ENCODE data around the gene TTLL5. TPM values are rescaled to one million over a fixed set of nuclear protein-coding genes. Genes with fewer than 3 reads are reported as not detected.

TTLL5 gene
- total RNA-seq, 2 experiments from 2014 or later, result 23.6 to 28.4 TPM

DNA sequence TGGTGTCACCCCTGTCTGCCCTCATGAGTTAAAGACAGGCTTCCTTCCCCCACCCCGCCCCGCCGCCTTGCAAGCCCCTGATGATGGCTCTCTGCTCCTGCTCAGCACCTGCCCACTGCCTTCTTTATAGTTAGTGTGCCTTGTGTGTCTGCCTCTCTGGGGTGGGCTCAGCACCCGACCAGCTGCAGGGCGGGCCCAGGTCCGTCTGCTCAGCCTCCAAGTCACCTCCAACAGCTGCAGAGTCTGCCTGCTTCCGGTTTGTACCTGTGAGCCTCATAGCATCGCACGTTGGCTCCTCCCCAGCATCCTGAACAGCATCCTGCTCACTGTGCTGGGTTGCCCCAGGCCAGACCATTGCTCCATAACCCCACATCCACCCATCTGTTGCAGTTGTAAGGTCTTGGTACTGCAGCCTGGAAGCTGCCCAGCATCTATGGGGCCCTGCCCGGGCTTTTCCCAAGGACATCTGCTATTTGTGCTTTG, 317.2 kb downstream of the TTLL5 start:
- ChIA-PET CTCF (interaction anchor here (0.7 to 12.0 kb wide), 6 partner anchors 9 to 401 kb away, joined by 3 to 181 read pairs (median 6); no protein-coding TSS in a partner anchor), POLR2A (no interaction called here)
- intact Hi-C loops (cut with micrococcal nuclease), result no loop called here
- peaks cover 36% of the 10 kb centered on the region for H3K4me1 Mint-ChIP-seq (ENCODE audit: low read depth)
- no peak overlapping the region for H3K27ac Mint-ChIP-seq
- H3K9me3 Mint-ChIP-seq, result no peaks in the 10 kb centered on the region
- DNase-seq, result peak; percentile 33
- H3K4me3 Mint-ChIP-seq, result no peak overlapping the region
- H3K36me3 Mint-ChIP-seq, result no peaks in the 10 kb centered on the region
- H3K27me3 Mint-ChIP-seq, result peaks cover 2% of the 10 kb centered on the region

DNA sequence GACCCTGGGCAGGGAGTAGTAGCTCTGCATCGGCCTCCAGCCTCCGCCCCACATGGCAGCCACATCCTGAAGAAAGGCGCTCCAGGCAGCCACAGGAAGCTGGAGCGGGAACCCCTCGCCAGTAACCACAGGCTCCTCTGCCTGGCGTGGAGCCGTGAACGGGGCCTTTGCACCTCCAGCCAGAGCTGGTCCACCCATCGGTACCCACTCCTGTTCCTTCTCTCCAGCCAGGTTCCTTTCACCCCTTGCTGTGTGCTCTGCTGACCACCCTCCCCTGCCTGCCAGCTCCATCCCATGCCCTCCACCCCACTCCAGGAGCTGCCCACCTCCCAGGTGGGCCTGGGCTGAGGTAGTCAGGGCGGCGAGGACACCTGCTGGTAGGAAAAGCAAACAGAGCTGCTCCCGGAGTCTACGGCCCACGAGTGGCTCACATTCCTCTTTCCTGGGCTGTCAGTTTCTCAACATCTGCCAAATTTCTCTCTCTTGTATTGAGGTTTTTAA, 318.1 kb downstream of the TTLL5 start:
- H3K4me1 Mint-ChIP-seq (ENCODE audit: low read depth), result peaks cover 36% of the 10 kb centered on the region
- no peaks in the 10 kb centered on the region for H3K36me3 Mint-ChIP-seq
- peak; percentile 30 for DNase-seq
- H3K4me3 Mint-ChIP-seq, result no peak overlapping the region
- POLR2A ChIA-PET, result no interaction called here
- no peaks in the 10 kb centered on the region for H3K9me3 Mint-ChIP-seq
- CTCF ChIA-PET, result interaction anchor here (0.7 to 12.0 kb wide), 7 partner anchors 9 to 402 kb away, joined by 3 to 181 read pairs (median 5); no protein-coding TSS in a partner anchor
- no peak overlapping the region for H3K27ac Mint-ChIP-seq
- intact Hi-C loops (cut with micrococcal nuclease), result no loop called here
- H3K27me3 Mint-ChIP-seq, result peaks cover 2% of the 10 kb centered on the region

DNA sequence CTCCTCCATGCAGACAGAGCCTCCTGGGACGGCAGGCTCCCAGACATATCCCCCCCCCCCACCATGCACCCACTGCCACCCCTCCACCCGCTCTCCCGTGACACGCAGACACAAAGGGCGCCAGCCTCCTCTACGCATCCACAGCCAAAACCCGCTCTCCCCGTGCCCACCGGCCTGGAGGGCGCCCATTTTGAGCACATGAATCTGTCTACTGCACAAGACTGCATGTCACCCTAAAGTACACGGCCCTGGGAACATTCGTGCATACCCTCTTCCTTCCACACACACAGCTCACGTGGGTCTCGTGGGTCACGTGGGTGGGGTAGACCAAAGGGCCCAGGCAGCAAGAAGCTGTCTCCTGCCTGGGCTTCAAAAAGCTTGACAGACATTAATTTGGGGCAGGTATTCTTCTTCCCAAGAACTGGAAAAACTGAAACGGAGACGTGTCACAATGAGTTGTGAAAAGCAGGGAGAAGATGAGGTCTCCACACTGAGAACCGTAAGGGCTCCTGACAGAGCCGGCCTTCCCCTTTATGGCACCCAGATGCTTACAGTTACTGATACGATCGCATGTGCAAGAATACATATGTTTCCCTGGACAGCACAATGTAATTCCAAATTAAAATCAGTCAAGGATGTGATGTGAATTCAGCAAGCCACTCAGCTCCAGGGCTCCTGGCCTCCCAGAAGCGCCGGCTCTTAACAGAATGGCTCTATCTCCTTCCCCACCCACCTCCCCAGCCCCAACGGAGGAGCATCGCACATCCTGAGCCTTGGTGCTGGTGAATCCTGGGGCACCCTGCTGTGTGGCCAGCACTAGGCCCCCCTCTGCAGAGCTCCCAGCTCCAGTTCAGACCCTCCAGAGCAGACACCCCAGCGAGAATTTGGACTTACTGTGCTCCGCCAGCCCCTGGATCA, 318.9 kb downstream of the TTLL5 start:
- H3K4me1 Mint-ChIP-seq (ENCODE audit: low read depth), result peaks cover 36% of the 10 kb centered on the region
- no peak overlapping the region for H3K27ac Mint-ChIP-seq
- no peak for DNase-seq
- intact Hi-C loops (cut with micrococcal nuclease), result no loop called here
- no peaks in the 10 kb centered on the region for H3K9me3 Mint-ChIP-seq
- CTCF ChIA-PET, result interaction anchor here (1.0 to 12.0 kb wide), 7 partner anchors 10 to 402 kb away, joined by 3 to 181 read pairs (median 5); partner anchors contain the start of gene FLVCR2
- H3K27me3 Mint-ChIP-seq, result peaks cover 2% of the 10 kb centered on the region
- POLR2A ChIA-PET, result no interaction called here
- no peaks in the 10 kb centered on the region for H3K36me3 Mint-ChIP-seq
- no peak overlapping the region for H3K4me3 Mint-ChIP-seq

DNA sequence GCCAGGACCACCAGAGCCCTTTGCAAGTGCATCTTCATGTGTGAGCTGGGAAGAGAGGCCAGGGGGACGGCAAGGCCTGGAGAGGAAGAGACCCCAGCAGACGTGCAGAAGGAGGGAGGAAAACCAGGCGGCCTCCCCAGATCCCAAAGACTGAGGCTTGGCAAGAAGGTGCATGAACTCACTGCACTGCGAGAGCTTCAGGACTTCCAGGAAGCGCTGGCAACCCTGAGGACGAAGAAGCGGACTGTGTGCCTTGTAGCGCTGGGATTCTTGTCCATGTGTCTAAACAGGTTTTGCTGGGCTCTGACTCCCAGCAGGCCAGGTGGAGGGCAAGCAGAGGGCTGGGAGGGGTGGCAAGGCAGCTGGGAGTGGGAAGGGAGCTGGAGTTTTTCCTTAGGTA, 319.8 kb downstream of the TTLL5 start:
- ChIA-PET CTCF (interaction anchor here (0.6 to 12.0 kb wide), 4 partner anchors 41 to 403 kb away, joined by 3 to 181 read pairs (median 70); partner anchors contain the start of gene FLVCR2), POLR2A (no interaction called here)
- peaks cover 2% of the 10 kb centered on the region for H3K27me3 Mint-ChIP-seq
- H3K4me1 Mint-ChIP-seq (ENCODE audit: low read depth), result peaks cover 38% of the 10 kb centered on the region
- no peak for DNase-seq
- H3K27ac Mint-ChIP-seq, result no peak overlapping the region
- H3K4me3 Mint-ChIP-seq, result no peak overlapping the region
- H3K9me3 Mint-ChIP-seq, result no peaks in the 10 kb centered on the region
- no peaks in the 10 kb centered on the region for H3K36me3 Mint-ChIP-seq
- intact Hi-C loops (cut with micrococcal nuclease), result no loop called here

DNA sequence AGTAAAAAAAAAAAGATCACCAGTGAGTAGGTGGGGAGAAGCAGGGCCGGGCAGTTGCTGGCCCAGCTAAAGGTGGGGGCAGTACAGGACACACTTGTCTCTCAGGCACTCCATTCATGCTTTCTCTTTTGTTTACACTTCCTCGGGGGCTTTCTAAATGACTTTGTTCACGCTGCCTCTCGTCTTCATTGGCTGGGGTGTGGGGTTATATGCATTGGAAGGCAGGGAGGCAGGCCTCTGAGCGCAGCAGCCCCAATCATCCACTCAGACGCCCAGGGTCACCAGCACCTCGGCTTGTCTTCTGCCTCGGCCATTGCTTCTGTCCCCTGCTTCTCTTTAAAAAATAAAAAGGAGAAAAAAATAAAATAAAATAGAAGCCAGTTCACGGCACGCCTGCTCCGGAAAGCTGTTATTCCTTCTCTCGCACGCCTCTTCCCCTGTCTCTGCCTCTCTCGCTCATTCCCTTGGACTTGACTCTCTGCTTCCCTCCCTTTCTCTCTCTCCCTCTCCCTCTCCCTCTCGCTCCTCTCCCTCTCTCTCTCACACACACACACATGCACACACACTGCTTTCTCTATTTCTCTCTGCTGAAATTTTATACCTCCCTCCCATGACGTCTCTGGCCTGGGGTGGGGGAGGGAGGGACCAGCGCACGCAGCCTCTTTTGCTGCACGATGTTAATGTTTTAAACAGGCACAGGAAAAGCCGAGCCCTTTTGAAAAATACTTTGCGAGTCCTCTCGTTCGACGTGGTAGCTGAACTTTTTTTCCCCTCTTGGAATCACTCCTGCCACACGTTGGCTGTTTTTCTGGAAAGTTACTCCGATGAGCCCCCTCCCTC, 320.6 kb downstream of the TTLL5 start, which contains the start of gene TGFB3:
Gene TGFB3, minus strand, starts transcription at position 570 of the 840 bp plus-strand sequence. CDS start 1,102 bp downstream, outside the sequence.
- Mint-ChIP-seq H3K4me1 (ENCODE audit: low read depth) (peaks cover 45% of the 10 kb centered on the region), H3K4me3 (peak within 1 kb of the TSS; percentile 72), H3K27me3 (peaks cover 2% of the 10 kb centered on the region), H3K9me3 (no peaks in the 10 kb centered on the region), H3K27ac (peak within 1 kb of the TSS; percentile 68), H3K36me3 (no peaks in the 10 kb centered on the region)
- POLR2A ChIA-PET, result interaction anchor here (1.4 kb wide), 1 partner anchor 321 kb away, joined by 5 read pairs; the partner anchor contains the start of genes ERG28 and TTLL5
- CTCF ChIA-PET, result interaction anchor here (0.6 to 12.0 kb wide), 17 partner anchors 11 to 1334 kb away, joined by 3 to 181 read pairs (median 4); partner anchors contain the start of gene FLVCR2
- DNase-seq, result peak; percentile 67
- intact Hi-C loops (cut with micrococcal nuclease), result loop anchor here (1.0 to 2.0 kb wide), 4 partner anchors 75 to 405 kb away; partner anchors contain the start of gene TTLL5

DNA sequence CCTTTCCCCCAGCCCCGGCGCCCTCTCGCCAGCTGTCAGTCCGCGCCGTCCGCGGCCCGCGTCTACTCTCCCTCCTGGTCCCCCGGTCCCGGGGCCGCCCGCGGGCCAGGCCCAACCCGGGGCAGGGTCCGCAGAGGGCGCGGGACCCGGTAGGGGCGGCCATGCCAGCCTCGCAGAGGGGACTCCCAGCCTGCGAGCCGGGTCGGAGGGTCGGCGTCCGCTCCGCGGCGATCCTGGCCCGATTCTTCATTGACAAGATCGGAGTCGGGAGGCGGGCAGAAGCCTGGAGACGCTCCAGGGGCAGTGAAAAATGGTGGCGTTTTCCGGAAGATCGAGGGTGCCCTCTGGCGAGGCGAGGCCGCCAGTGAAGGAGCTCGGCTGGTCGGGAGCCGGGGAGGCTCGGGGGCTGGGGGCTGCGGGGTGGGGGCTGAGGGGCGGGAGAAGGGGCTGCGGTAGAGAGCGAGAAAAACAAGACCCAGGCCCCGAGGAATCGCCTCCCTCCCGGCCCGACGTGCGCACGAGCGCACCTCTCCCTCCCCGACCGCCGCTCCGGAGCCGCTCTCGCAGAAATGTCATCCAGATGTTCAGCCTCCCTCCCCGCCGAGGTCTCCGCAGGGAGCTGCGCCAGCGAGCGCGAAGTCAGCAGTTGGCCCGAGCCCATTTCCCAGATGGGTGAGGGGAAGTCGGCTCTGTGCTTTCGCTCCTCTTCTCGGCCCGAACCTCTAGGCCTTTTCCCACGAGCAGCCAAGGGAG, 321.4 kb downstream of the TTLL5 start:
- H3K9me3 Mint-ChIP-seq, result no peaks in the 10 kb centered on the region
- no peak overlapping the region for H3K27ac Mint-ChIP-seq
- DNase-seq, result peak; percentile 84
- H3K4me1 Mint-ChIP-seq (ENCODE audit: low read depth), result peaks cover 47% of the 10 kb centered on the region
- ChIA-PET CTCF (interaction anchor here (0.5 to 12.0 kb wide), 28 partner anchors 9 to 406 kb away, joined by 3 to 181 read pairs (median 3); partner anchors contain the start of gene FLVCR2), POLR2A (interaction anchor here (0.8 to 1.4 kb wide), 2 partner anchors 179 to 322 kb away, joined by 3 to 5 read pairs; partner anchors contain the start of genes ERG28 and TTLL5)
- intact Hi-C loops (cut with micrococcal nuclease), result loop anchor here (1.0 to 2.0 kb wide), 4 partner anchors 76 to 406 kb away; partner anchors contain the start of gene TTLL5
- H3K27me3 Mint-ChIP-seq, result peaks cover 2% of the 10 kb centered on the region
- H3K36me3 Mint-ChIP-seq, result no peaks in the 10 kb centered on the region
- peak overlapping the region; percentile 72 for H3K4me3 Mint-ChIP-seq

DNA sequence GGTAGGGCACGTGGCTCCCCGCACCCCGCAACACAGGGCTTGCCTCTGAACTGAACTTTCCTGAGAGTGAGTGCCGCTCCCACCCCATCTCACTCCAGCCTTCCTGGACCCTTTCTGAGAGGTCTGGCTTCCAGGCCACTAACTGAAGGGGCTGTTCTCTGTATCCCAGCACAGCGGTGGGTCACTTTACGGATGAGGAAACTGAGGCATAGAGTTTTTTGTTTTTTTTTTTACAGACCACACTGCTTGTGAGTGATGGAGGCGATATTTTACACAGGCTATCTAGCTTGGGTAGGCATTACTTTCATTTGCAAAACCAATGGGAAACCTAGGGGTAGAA, 321.9 kb downstream of the TTLL5 start:
- peaks cover 2% of the 10 kb centered on the region for H3K27me3 Mint-ChIP-seq
- intact Hi-C loops (cut with micrococcal nuclease), result loop anchor here (2.0 kb wide), 1 partner anchor 406 kb away; no protein-coding TSS in a partner anchor

DNA sequence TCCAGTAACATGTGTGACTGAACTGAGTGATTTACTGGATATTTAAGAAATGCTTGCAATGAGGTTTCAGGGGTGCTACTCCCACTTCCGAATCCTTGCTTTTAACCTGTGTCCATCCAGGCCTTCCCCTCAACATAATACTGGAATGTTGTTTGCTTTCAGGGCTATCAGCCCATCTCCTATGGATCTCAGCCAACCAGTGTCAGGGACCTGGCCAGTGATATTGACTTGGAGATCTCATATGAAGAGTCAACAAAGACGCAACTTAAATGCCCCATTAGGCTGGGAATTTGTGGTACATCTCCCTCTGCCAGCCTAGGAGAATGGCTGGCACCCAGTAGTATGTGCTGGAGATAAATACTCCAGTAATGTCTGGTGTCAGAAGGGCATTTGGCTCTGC, 323.6 kb downstream of the TTLL5 start:
- Mint-ChIP-seq H3K27ac (no peak overlapping the region), H3K4me3 (no peak overlapping the region), H3K9me3 (no peaks in the 10 kb centered on the region), H3K36me3 (no peaks in the 10 kb centered on the region), H3K4me1 (ENCODE audit: low read depth) (peaks cover 34% of the 10 kb centered on the region), H3K27me3 (peaks cover 2% of the 10 kb centered on the region)
- ChIA-PET POLR2A (no interaction called here), CTCF (interaction anchor here (0.7 to 12.0 kb wide), 4 partner anchors 78 to 274 kb away, joined by 3 to 181 read pairs (median 70); no protein-coding TSS in a partner anchor)
- no peak for DNase-seq
- intact Hi-C loops (cut with micrococcal nuclease), result loop anchor here (1.0 kb wide), 1 partner anchor 168 kb away; no protein-coding TSS in a partner anchor

More for the DNA sequence above, 321.9 kb downstream of the TTLL5 start:
- Mint-ChIP-seq H3K36me3 (no peaks in the 10 kb centered on the region), H3K9me3 (no peaks in the 10 kb centered on the region), H3K27ac (no peak overlapping the region), H3K4me1 (ENCODE audit: low read depth) (peaks cover 47% of the 10 kb centered on the region), H3K4me3 (peak overlapping the region; percentile 63)
- ChIA-PET POLR2A (interaction anchor here (0.8 to 1.4 kb wide), 2 partner anchors 179 to 322 kb away, joined by 3 to 5 read pairs; partner anchors contain the start of genes ERG28 and TTLL5), CTCF (interaction anchor here (0.5 to 12.0 kb wide), 26 partner anchors 10 to 406 kb away, joined by 3 to 181 read pairs (median 3); partner anchors contain the start of gene FLVCR2)
- DNase-seq, result no peak

DNA sequence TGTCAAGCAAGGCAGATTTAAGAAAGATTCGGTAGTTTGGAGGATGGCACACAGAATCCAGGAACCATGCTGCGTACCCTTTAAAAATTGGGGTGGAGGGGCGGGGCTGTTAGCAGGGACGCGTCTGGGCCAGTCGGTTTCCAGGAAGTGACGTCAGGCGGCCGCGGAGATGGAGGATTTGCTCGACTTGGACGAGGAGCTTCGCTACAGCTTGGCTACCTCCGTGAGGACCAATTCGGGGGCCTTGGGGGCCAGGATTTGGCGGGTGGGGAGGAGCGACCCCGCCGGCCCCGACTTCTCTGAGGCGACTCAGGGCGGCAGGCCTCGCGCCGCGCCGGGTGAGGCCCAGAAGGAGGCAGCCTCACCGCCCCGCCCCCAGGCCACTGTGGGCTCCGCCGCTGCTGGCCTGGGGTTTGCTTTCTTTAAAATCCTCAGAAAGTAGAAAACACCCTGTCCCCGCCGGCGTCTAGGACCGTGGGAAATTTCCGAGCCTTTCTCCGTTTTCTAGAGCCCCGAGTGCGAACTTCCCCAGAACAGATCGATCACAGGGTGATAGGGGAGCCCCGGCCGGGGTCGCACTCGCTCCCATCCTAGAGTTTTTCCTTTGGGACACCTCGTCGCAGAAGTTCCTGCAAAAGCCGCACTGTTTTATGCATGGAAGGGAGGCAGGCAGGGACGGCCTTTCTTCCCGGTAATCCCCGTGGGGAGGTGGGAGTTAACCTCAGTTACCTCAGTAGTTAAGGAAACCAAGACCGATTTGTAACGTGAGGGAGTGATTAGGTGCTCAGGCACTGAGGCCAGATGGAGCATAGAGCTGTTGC, 324.8 kb downstream of the TTLL5 start, which contains the start of gene IFT43:
Gene IFT43, plus strand, starts transcription at position 146 of the 821 bp plus-strand sequence. Its CDS starts 24 bp downstream, at position 170.
- peaks cover 4% of the 10 kb centered on the region for H3K36me3 Mint-ChIP-seq
- no peaks in the 10 kb centered on the region for H3K9me3 Mint-ChIP-seq
- ChIA-PET POLR2A (interaction anchor here (0.6 kb wide), 1 partner anchor 437 kb away, joined by 3 read pairs; no protein-coding TSS in a partner anchor), CTCF (interaction anchor here (0.6 to 12.0 kb wide), 5 partner anchors 79 to 683 kb away, joined by 3 to 181 read pairs (median 3); no protein-coding TSS in a partner anchor)
- H3K4me1 Mint-ChIP-seq (ENCODE audit: low read depth), result peaks cover 26% of the 10 kb centered on the region
- intact Hi-C loops (cut with micrococcal nuclease), result loop anchor here (1.0 kb wide), 1 partner anchor 166 kb away; no protein-coding TSS in a partner anchor
- peak within 1 kb of the TSS; percentile 81 for H3K4me3 Mint-ChIP-seq
- H3K27me3 Mint-ChIP-seq, result peaks cover 2% of the 10 kb centered on the region
- peak within 1 kb of the TSS; percentile 29 for H3K27ac Mint-ChIP-seq
- peak; percentile 94 for DNase-seq

DNA sequence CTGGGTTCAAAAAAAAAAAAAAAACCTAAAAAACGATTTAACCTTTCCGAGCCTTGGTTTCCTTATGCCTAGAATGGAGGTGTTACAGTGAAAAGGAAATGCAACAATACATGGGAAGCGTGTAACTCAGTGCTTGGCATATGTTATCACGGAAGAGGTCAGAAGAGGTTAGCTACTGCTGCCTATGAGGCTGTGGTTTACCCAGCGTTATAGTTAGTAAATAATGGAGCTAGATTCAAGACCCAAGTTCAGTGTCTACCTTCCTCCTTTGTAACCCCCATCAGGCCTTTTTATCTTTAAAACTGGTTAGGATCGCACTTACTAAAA, 325.4 kb downstream of the TTLL5 start:
- Mint-ChIP-seq H3K36me3 (peaks cover 4% of the 10 kb centered on the region), H3K27ac (no peak overlapping the region), H3K4me1 (ENCODE audit: low read depth) (peaks cover 20% of the 10 kb centered on the region), H3K27me3 (peaks cover 2% of the 10 kb centered on the region), H3K9me3 (no peaks in the 10 kb centered on the region), H3K4me3 (peak overlapping the region; percentile 81)
- CTCF ChIA-PET, result interaction anchor here (11.8 to 12.0 kb wide), 2 partner anchors 79 to 276 kb away, joined by 136 to 181 read pairs; no protein-coding TSS in a partner anchor
- POLR2A ChIA-PET, result interaction anchor here (0.6 kb wide), 1 partner anchor 438 kb away, joined by 3 read pairs; no protein-coding TSS in a partner anchor
- DNase-seq, result no peak
- intact Hi-C loops (cut with micrococcal nuclease), result no loop called here

All from activated CD4-positive, alpha-beta memory T cell treated with anti-CD3 and anti-CD28 coated beads for 36 hours (primary cell).